Lower leg skin (tissue), 3 donors: ENCODE data around the gene SP6.

ENCODE experiments used
- CTCF ChIP-seq, 3 donors: fragments of 450-650 bp; IDR thresholded peaks; one replicate each; pipeline ENCODE4 v1.5.1; 2016; ENCODE audit warnings: antibody characterized with exemption in 3 of 3, mild to moderate bottlenecking in 3 of 3, moderate library complexity in 2 of 3
- POLR2A ChIP-seq, 2 donors: fragments of 450-650 bp; IDR thresholded peaks; one replicate each; pipeline ENCODE4 v1.6.1; 2016 to 2017; ENCODE audit warnings: antibody characterized with exemption in 2 of 2, mild to moderate bottlenecking in 1 of 2, moderate library complexity in 1 of 2

- TF ChIP-seq CTCF (IDR thresholded peaks at IDR 0.05) (no peak), POLR2A (IDR thresholded peaks at IDR 0.05) (no peak)
These were observed 39.3 kb downstream of the SP6 start for GRCh38 chr17:47811709-47812108.
